ENCODE data around the gene MARK3. TPM values are rescaled to one million over a fixed set of nuclear protein-coding genes. Genes with fewer than 3 reads are reported as not detected.

The MARK3 gene
- total and polyA plus RNA-seq, 10 of the 15 experiments (the other 5 are each of a cell fraction or from before 2014, with no cell fraction given): 10.7 to 75.1 (median 41.4) TPM

- TF ChIP-seq USF2 (IDR thresholded peaks at IDR 0.05; ENCODE audit: borderline replicate concordance, low read depth, low read length) (no peak), TAF1 (IDR thresholded peaks at IDR 0.05; ENCODE audit: borderline replicate concordance, low read depth, low read length) (no peak), ZNF274 (IDR thresholded peaks at IDR 0.05; ENCODE audit: insufficient read depth, insufficient read length) (no peak), BCL11A (IDR thresholded peaks at IDR 0.05; ENCODE audit: low read depth, low read length) (no peak), RCOR1 (conservative IDR thresholded peaks at IDR 0.05; ENCODE audit: low read depth, low read length) (no peak), MLLT1 (IDR thresholded peaks at IDR 0.05) (peak; percentile 61), EZH2 (IDR thresholded peaks at IDR 0.05; ENCODE audit: borderline replicate concordance, control insufficient read depth, low read depth, low read length) (no peak), CBX5 (IDR thresholded peaks at IDR 0.05; ENCODE audit: low read depth) (no peak), NR2F1 (conservative IDR thresholded peaks at IDR 0.05) (peak; percentile 54; the same call in 1 of the 2 replicates), ATF3 (IDR thresholded peaks at IDR 0.05; ENCODE audit: borderline replicate concordance, extremely low read depth, low read depth, low read length) (no peak), HDGF (IDR thresholded peaks at IDR 0.05) (no peak), MXI1 (IDR thresholded peaks at IDR 0.05; ENCODE audit: low read depth, low read length) (no peak), HDAC2 (IDR thresholded peaks at IDR 0.05) (no peak), RUNX3 (IDR thresholded peaks at IDR 0.05; ENCODE audit: low read length) (peak; percentile 74), ZBTB4 (CRISPR knock-in tag; IDR thresholded peaks at IDR 0.05) (peak; percentile 86), ESRRA (IDR thresholded peaks at IDR 0.05; ENCODE audit: low read length) (peak; percentile 78; the same call in 1 of the 2 replicates), IKZF2 (IDR thresholded peaks at IDR 0.05) (no peak; a peak in 2 of 4 replicates), ZBTB40 (IDR thresholded peaks at IDR 0.05; ENCODE audit: borderline replicate concordance) (no peak), STAT1 (conservative IDR thresholded peaks at IDR 0.05) (no peak), ASH2L (IDR thresholded peaks at IDR 0.05; ENCODE audit: borderline replicate concordance, low read depth) (no peak)
Observed at GRCh38 chr14:103427485-103428443, 42.5 kb downstream of the MARK3 start (continued).

All from GM12878 (cell line).